ENCODE measurements around the gene NKX2-3. TPM values are rescaled to one million over a fixed set of nuclear protein-coding genes. Genes with fewer than 3 reads are reported as not detected.

NKX2-3 gene
- total RNA-seq, 1 donor: not detected

- TF ChIP-seq, protein P1, sequence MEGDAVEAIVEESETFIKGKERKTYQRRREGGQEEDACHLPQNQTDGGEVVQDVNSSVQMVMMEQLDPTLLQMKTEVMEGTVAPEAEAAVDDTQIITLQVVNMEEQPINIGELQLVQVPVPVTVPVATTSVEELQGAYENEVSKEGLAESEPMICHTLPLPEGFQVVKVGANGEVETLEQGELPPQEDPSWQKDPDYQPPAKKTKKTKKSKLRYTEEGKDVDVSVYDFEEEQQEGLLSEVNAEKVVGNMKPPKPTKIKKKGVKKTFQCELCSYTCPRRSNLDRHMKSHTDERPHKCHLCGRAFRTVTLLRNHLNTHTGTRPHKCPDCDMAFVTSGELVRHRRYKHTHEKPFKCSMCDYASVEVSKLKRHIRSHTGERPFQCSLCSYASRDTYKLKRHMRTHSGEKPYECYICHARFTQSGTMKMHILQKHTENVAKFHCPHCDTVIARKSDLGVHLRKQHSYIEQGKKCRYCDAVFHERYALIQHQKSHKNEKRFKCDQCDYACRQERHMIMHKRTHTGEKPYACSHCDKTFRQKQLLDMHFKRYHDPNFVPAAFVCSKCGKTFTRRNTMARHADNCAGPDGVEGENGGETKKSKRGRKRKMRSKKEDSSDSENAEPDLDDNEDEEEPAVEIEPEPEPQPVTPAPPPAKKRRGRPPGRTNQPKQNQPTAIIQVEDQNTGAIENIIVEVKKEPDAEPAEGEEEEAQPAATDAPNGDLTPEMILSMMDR (IDR thresholded peaks at IDR 0.05; ENCODE audit: insufficient read depth, low read depth, low read length): no peak
- DNase-seq (ENCODE audit: low read depth): no peak
- no peak overlapping the region for H3K4me3 ChIP-seq (ENCODE audit: low read depth, low read length)
These were observed 10.1 kb upstream of the NKX2-3 start for GRCh38 chr10:99522470-99523250.

DNA sequence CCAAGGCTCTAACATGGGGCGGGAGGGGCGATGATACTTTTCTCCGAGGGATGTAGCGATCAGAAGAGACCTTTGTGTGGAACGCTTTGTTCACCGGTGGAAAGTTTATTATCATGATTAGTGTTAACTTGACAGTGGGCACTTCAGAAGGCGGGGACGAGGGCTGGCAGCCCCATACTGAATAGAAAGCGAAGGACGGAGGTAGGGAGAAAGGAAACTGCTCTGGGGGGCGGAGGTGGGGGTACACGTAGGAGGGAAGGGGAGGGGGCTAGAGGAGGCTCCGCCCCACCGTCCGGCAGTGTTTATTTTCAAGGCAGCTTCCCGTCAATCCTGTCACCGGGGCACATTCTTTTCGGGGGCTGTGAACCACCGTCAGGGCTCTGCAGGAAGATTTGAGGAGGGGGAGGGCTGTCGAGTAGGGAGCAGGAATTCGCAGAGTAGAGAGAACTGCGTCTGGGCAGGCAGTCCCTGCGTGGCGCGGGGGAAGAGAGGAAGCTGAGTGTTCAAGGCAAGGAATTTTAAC lies 9.4 kb upstream of the NKX2-3 start:
- H3K4me3 ChIP-seq (ENCODE audit: low read depth, low read length): no peak overlapping the region
- no peak for DNase-seq (ENCODE audit: low read depth)
- TF ChIP-seq, protein P1 (IDR thresholded peaks at IDR 0.05; ENCODE audit: insufficient read depth, low read depth, low read length): no peak

GRCh38 chr10:99524050-99524666 lies 8.6 kb upstream of the NKX2-3 start:
- DNase-seq (ENCODE audit: low read depth): no peak
- TF ChIP-seq, protein P1 (IDR thresholded peaks at IDR 0.05; ENCODE audit: insufficient read depth, low read depth, low read length): no peak
- no peak overlapping the region for H3K4me3 ChIP-seq (ENCODE audit: low read depth, low read length)

DNA sequence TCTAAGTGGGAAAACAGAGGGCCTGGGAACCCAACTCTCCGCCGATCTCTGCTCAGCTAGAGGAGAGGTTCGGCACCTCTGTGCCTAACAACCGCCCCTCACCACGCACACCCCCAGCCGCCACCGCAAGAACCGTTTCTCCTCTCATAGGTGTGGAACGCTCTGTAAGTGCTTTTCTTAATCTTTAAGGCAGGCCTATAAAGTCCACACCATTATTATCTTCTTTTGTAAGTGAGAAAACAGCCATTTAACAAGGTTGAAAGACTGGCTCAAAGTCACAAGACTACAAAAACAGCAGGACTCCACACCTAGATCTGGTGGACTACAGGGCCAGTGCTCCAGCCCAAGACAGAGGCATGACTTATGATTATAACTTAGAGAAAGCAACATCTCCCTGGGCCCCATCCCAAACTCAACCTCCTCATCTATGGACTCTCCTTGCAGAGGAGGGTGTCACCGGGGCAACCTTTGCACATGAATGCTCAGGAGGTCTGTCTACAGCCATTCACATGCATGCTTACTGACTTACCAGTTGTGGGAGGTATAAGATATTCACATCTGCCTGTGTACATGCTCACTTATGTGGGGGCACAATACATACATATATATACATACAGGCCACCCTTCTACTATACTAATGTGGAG lies 7.9 kb upstream of the NKX2-3 start:
- H3K4me3 ChIP-seq (ENCODE audit: low read depth, low read length): no peak overlapping the region
- no peak for DNase-seq (ENCODE audit: low read depth)
- TF ChIP-seq, protein P1 (IDR thresholded peaks at IDR 0.05; ENCODE audit: insufficient read depth, low read depth, low read length): no peak

- no peak for DNase-seq (ENCODE audit: low read depth)
- TF ChIP-seq, protein P1 (IDR thresholded peaks at IDR 0.05; ENCODE audit: insufficient read depth, low read depth, low read length): no peak
- no peak overlapping the region for H3K4me3 ChIP-seq (ENCODE audit: low read depth, low read length)
These were observed 6.8 kb upstream of the NKX2-3 start for GRCh38 chr10:99525897-99526296.

DNA sequence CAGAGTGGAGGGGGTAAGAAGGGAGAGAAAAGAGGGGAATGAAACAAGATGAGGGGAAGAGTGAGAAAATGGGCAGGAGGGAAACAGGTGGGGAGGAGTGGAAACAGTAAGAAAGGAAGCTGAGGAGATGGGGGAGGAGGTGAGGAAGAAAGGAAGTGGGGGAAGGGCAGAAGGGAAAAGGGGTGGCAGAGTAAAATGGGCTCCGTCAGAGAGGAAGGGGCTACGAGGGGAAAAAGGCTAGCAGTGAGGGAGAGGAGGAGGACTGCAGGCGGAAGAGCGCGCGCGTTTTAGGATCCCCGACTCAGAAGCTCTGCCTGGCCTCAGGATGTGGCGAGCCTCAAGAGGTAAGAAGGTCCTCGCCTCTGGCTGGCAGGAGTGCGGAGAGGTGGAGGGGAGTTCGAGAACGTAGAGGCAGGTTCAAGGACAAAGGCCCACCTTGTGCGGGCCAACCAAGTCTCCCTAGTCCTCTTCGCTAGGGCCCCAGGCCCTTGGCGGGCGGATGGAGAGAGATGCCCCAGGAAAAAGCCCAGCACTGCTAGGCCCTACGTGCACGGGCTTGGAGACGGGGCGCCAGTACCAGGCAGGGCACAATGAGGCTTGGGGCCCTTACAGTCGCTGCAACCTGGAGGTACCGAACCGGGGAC lies 5.8 kb upstream of the NKX2-3 start:
- TF ChIP-seq, protein P1 (IDR thresholded peaks at IDR 0.05; ENCODE audit: insufficient read depth, low read depth, low read length): no peak
- DNase-seq (ENCODE audit: low read depth): no peak
- no peak overlapping the region for H3K4me3 ChIP-seq (ENCODE audit: low read depth, low read length)
